ENCODE results near the gene RADIL. TPM values are rescaled to one million over a fixed set of nuclear protein-coding genes. Genes with fewer than 3 reads are reported as not detected.

The RADIL gene
- total RNA-seq, 1 experiment from 2014 or later, result not detected

DNA sequence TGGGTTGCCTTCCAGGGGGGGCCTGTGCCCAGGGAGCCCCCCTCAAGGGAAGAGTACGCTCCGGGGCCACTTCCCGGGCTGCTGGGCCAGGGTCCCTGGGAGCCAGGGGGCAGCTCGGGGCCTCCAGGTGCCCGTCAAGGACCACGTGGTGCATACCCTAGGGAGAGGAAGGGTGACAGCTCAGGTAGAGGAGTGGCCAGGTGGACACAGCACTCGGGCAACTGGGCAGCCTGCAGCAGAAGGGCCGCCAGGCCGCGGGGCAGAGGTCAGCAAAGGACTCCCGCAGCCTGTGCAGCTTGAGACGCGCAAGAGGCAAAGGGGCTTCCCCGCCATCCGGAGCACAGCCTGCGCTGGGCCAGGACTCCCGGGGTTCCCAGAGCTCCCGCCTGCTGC, 81.7 kb downstream of the RADIL start:
- DNase-seq, result no peak
- intact Hi-C loops (cut with micrococcal nuclease; ENCODE audit: unreplicated experiment), result no loop called here
- CTCF ChIA-PET, result no interaction called here

DNA sequence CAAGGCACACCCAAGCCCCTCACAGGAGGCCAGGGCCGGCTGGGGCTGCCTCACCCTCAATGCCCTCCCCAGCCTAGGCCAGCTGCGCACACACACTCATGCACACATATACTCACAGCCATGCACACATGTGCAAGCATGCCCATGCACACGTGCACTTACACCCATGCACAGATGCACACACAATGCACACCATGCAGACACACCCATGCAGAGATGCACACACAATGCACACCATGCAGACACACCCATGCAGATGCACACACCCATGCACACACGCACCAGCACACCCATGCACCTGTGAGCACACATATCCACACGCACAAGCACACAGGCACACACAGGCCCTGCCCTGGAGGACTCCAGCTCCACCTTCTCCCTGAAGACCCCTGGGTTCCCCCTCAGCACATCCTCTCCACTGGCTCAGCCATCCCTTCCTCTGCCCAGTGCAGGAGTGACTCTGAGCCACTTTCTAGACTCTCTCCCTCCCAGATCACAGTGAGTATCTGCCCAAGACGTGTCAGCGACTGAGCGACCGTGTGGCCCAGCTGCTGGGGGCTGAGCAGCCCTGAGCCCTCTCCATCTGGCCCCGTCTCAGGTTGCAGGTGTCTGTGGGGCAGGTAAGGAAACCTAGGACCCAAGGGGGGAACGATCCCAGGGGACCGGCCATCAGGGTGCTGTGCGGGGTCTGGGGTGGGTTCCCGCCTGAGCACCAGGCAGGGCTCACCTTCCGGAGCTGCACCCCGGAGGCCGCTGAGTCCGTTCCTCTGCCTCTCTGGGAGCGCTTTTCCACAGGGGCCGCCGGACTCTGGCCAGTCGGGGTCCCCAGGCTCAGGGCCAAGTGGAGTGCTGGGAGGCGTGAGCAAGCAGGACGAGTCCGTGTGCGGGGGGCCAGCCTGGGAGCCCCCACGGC, 82.3 kb downstream of the RADIL start:
- H3K27me3 ChIP-seq (replicated peaks; ENCODE audit: control insufficient read depth, insufficient read depth, low read length), result no peaks in the 10 kb centered on the region
- ChIA-PET CTCF (interaction anchor here (0.6 kb wide), 1 partner anchor 64 kb away, joined by 3 read pairs; no protein-coding TSS in a partner anchor), POLR2A (no interaction called here)
- H3K27me3 Mint-ChIP-seq (ENCODE audit: insufficient read depth, unreplicated experiment), result no peaks in the 10 kb centered on the region
- no peaks in the 10 kb centered on the region for H3K4me1 ChIP-seq
- BruUV-seq (replicated peaks), result no TSS peak
- peaks cover 12% of the 10 kb centered on the region for H3K36me3 Mint-ChIP-seq (ENCODE audit: insufficient read depth, unreplicated experiment)
- H3K27ac Mint-ChIP-seq (ENCODE audit: unreplicated experiment), result no peak overlapping the region
- H3K4me3 Mint-ChIP-seq (ENCODE audit: unreplicated experiment), result no peak overlapping the region
- no peaks in the 10 kb centered on the region for H3K4me1 Mint-ChIP-seq (ENCODE audit: low read depth, unreplicated experiment)
- intact Hi-C loops (cut with micrococcal nuclease; ENCODE audit: unreplicated experiment), result no loop called here
- no peak for DNase-seq
- no peak overlapping the region for H3K4me3 ChIP-seq (ENCODE audit: low read depth, low read length)
- TF ChIP-seq, protein P1, sequence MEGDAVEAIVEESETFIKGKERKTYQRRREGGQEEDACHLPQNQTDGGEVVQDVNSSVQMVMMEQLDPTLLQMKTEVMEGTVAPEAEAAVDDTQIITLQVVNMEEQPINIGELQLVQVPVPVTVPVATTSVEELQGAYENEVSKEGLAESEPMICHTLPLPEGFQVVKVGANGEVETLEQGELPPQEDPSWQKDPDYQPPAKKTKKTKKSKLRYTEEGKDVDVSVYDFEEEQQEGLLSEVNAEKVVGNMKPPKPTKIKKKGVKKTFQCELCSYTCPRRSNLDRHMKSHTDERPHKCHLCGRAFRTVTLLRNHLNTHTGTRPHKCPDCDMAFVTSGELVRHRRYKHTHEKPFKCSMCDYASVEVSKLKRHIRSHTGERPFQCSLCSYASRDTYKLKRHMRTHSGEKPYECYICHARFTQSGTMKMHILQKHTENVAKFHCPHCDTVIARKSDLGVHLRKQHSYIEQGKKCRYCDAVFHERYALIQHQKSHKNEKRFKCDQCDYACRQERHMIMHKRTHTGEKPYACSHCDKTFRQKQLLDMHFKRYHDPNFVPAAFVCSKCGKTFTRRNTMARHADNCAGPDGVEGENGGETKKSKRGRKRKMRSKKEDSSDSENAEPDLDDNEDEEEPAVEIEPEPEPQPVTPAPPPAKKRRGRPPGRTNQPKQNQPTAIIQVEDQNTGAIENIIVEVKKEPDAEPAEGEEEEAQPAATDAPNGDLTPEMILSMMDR (IDR thresholded peaks at IDR 0.05; ENCODE audit: insufficient read depth in 1 of 2, low read depth in 1 of 2, low read length in 1 of 2, severe bottlenecking in 1 of 2, unreplicated experiment in 1 of 2), result no peak
- H3K9me3 Mint-ChIP-seq (ENCODE audit: unreplicated experiment), result no peaks in the 10 kb centered on the region
- H3K9me3 ChIP-seq, result no peaks in the 10 kb centered on the region
- no peaks in the 10 kb centered on the region for H3K36me3 ChIP-seq (ENCODE audit: control insufficient read depth, insufficient read depth, low read length)

More for the DNA sequence above, 81.7 kb downstream of the RADIL start:
- Mint-ChIP-seq H3K4me3 (ENCODE audit: unreplicated experiment) (no peak overlapping the region), H3K9me3 (ENCODE audit: unreplicated experiment) (no peaks in the 10 kb centered on the region), H3K27ac (ENCODE audit: unreplicated experiment) (no peak overlapping the region), H3K27me3 (ENCODE audit: insufficient read depth, unreplicated experiment) (no peaks in the 10 kb centered on the region), H3K36me3 (ENCODE audit: insufficient read depth, unreplicated experiment) (peaks cover 10% of the 10 kb centered on the region), H3K4me1 (ENCODE audit: low read depth, unreplicated experiment) (no peaks in the 10 kb centered on the region)
- Histone ChIP-seq H3K27me3 (replicated peaks; ENCODE audit: control insufficient read depth, insufficient read depth, low read length) (no peaks in the 10 kb centered on the region), H3K4me3 (ENCODE audit: low read depth, low read length) (no peak overlapping the region), H3K36me3 (ENCODE audit: control insufficient read depth, insufficient read depth, low read length) (no peaks in the 10 kb centered on the region), H3K9me3 (no peaks in the 10 kb centered on the region), H3K4me1 (no peaks in the 10 kb centered on the region)
- POLR2A ChIA-PET, result no interaction called here
- TF ChIP-seq, protein P1 (IDR thresholded peaks at IDR 0.05; ENCODE audit: insufficient read depth in 1 of 2, low read depth in 1 of 2, low read length in 1 of 2, severe bottlenecking in 1 of 2, unreplicated experiment in 1 of 2), result no peak
- BruUV-seq (replicated peaks), result no TSS peak

DNA sequence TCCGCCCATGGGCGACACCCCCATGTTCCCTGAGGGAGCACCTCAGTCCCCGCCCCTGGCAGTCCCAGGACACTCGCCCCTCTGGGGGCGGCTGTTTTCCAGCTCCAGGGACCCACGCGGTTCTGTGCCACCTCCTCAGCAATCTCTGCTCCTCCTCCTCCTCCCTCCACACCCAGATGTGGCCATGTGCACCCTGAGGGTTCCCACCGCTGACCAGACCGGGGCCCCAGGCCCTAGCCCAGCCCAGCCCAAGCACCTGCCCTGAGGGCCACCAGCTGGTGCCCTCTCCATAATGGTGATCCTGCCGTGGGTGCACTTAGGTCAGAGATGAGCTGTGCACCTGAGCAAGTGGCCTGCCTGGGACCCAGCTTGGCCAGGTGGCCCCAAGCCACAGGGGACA, 83.0 kb downstream of the RADIL start:
- TF ChIP-seq, protein P1 (IDR thresholded peaks at IDR 0.05; ENCODE audit: insufficient read depth in 1 of 2, low read depth in 1 of 2, low read length in 1 of 2, severe bottlenecking in 1 of 2, unreplicated experiment in 1 of 2), result no peak
- BruUV-seq (replicated peaks), result no TSS peak
- no peaks in the 10 kb centered on the region for H3K9me3 ChIP-seq
- H3K27me3 ChIP-seq (replicated peaks; ENCODE audit: control insufficient read depth, insufficient read depth, low read length), result no peaks in the 10 kb centered on the region
- H3K4me3 Mint-ChIP-seq (ENCODE audit: unreplicated experiment), result no peak overlapping the region
- no peak for DNase-seq
- H3K4me1 ChIP-seq, result no peaks in the 10 kb centered on the region
- CTCF ChIA-PET, result interaction anchor here (0.6 kb wide), 1 partner anchor 63 kb away, joined by 3 read pairs; no protein-coding TSS in a partner anchor
- POLR2A ChIA-PET, result no interaction called here
- H3K9me3 Mint-ChIP-seq (ENCODE audit: unreplicated experiment), result no peaks in the 10 kb centered on the region
- H3K4me1 Mint-ChIP-seq (ENCODE audit: low read depth, unreplicated experiment), result no peaks in the 10 kb centered on the region
- H3K4me3 ChIP-seq (ENCODE audit: low read depth, low read length), result no peak overlapping the region
- H3K27ac Mint-ChIP-seq (ENCODE audit: unreplicated experiment), result no peak overlapping the region
- intact Hi-C loops (cut with micrococcal nuclease; ENCODE audit: unreplicated experiment), result no loop called here
- H3K36me3 Mint-ChIP-seq (ENCODE audit: insufficient read depth, unreplicated experiment), result peaks cover 15% of the 10 kb centered on the region
- H3K36me3 ChIP-seq (ENCODE audit: control insufficient read depth, insufficient read depth, low read length), result no peaks in the 10 kb centered on the region
- no peaks in the 10 kb centered on the region for H3K27me3 Mint-ChIP-seq (ENCODE audit: insufficient read depth, unreplicated experiment)

Measured in Caco-2 (cell line).